LNCaP clone FGC (cell line): ENCODE data around the gene KCNRG.
"Not testable (repeated sequence)": the region's sequence is repeated elsewhere in the genome, so short reads cannot be mapped to it uniquely, and the experiment has no call there.

Source experiments
- DNase-seq: peaks from one replicate; pipeline ENCODE4 v3.0.0-alpha.2; 2011; ENCODE audit warnings: low read depth
- H3K4me3 ChIP-seq: 2 replicates; pipeline ENCODE4 v1.5.1; 2011; ENCODE audit warnings: mild to moderate bottlenecking, low read depth, low read length, control low read depth
- CTCF ChIP-seq: IDR thresholded peaks from 2 replicates; pipeline ENCODE4 v1.5.1; 2012; ENCODE audit warnings: mild to moderate bottlenecking; ENCODE audit not compliant: control insufficient read depth, insufficient read depth; ENCODE audit errors: extremely low read depth

Gene KCNRG

GRCh38 chr13:50052478-50052877, 37.2 kb downstream of the KCNRG start:
- no peak overlapping the region for H3K4me3 ChIP-seq

GRCh38 chr13:50053844-50054243, 38.6 kb downstream of the KCNRG start:
- DNase-seq: no peak
- no peak overlapping the region for H3K4me3 ChIP-seq
- no peak for TF ChIP-seq CTCF

More at GRCh38 chr13:50052478-50052877, 37.2 kb downstream of the KCNRG start:
- TF ChIP-seq CTCF: no peak
- no peak for DNase-seq

- no peak for DNase-seq
- H3K4me3 ChIP-seq: no peak overlapping the region
- TF ChIP-seq CTCF: no peak
Observed at GRCh38 chr13:50055454-50055853, 40.2 kb downstream of the KCNRG start.

GRCh38 chr13:50060718-50061117, 45.5 kb downstream of the KCNRG start:
- DNase-seq: no peak
- H3K4me3 ChIP-seq: no peak overlapping the region
- no peak for TF ChIP-seq CTCF

- DNase-seq, H3K4me3 ChIP-seq: not testable (repeated sequence)
Observed at GRCh38 chr13:50062336-50062735, 47.1 kb downstream of the KCNRG start.

GRCh38 chr13:50065712-50066111, 50.5 kb downstream of the KCNRG start:
- DNase-seq: no peak
- no peak for TF ChIP-seq CTCF
- H3K4me3 ChIP-seq: no peak overlapping the region

- no peak for DNase-seq
- no peak overlapping the region for H3K4me3 ChIP-seq
- TF ChIP-seq CTCF: no peak
Observed at GRCh38 chr13:50068508-50068907, 53.3 kb downstream of the KCNRG start.
